Measurements from ENCODE around the gene PCYT1A. TPM values are rescaled to one million over a fixed set of nuclear protein-coding genes. Genes with fewer than 3 reads are reported as not detected.
A peak's percentile ranks its signal among the peaks of the same experiment; 100 is the strongest.
"Not testable (repeated sequence)": the region's sequence is repeated elsewhere in the genome, so short reads cannot be mapped to it uniquely, and the experiment has no call there.

PCYT1A gene
- total and polyA plus RNA-seq, 4 donors = 30.4 to 41.7 (median 38.8) TPM

GRCh38 chr3:196321162-196321561 lies 33.6 kb upstream of the PCYT1A start:
- Histone ChIP-seq H3K9me3 (ENCODE audit: control insufficient read depth, insufficient read depth, low read length) (no peaks in the 10 kb centered on the region), H3K36me3 (ENCODE audit: control insufficient read depth, insufficient read depth, low read length) (no peaks in the 10 kb centered on the region), H3K27ac (ENCODE audit: low read depth, low read length) (no peak overlapping the region), H3K27me3 (ENCODE audit: control insufficient read depth, insufficient read depth, low read length) (no peaks in the 10 kb centered on the region), H3K4me3 (ENCODE audit: low read depth, low read length) (no peak overlapping the region), H3K4me1 (ENCODE audit: control insufficient read depth, insufficient read depth, low read length) (peaks cover 10% of the 10 kb centered on the region)
- no peak for DNase-seq (ENCODE audit: low read depth in 4 of 6, low spot score in 6 of 6)
- WGBS (ENCODE audit: insufficient coverage) = 80% methylated on average over 10 of the region's 11 CpGs

GRCh38 chr3:196320137-196320536 lies 32.6 kb upstream of the PCYT1A start:
- no peaks in the 10 kb centered on the region for H3K27me3 ChIP-seq (ENCODE audit: control insufficient read depth, insufficient read depth, low read length)

GRCh38 chr3:196317687-196318467 lies 30.4 kb upstream of the PCYT1A start, which contains the start of gene DYNLT2B:
TSS of gene DYNLT2B (minus strand) at chr3:196318240. CDS start at chr3:196318152, 88 bp downstream.
- Histone ChIP-seq H3K27me3 (ENCODE audit: control insufficient read depth, insufficient read depth, low read length) (no peaks in the 10 kb centered on the region), H3K27ac (ENCODE audit: low read depth, low read length) (peak within 1 kb of the TSS; percentile 92), H3K4me1 (ENCODE audit: control insufficient read depth, insufficient read depth, low read length) (peaks cover 10% of the 10 kb centered on the region), H3K9me3 (ENCODE audit: control insufficient read depth, insufficient read depth, low read length) (no peaks in the 10 kb centered on the region), H3K4me3 (ENCODE audit: low read depth, low read length) (peak within 1 kb of the TSS; percentile 72), H3K36me3 (ENCODE audit: control insufficient read depth, insufficient read depth, low read length) (peaks cover 11% of the 10 kb centered on the region)
- DNase-seq (ENCODE audit: low read depth in 4 of 6, low spot score in 6 of 6) = peak; percentile 64 to 97 (median 87)
- WGBS (ENCODE audit: insufficient coverage) = under 1% methylated on average over 92 of the region's 92 CpGs

More at GRCh38 chr3:196320137-196320536, 32.6 kb upstream of the PCYT1A start:
- H3K4me3 ChIP-seq (ENCODE audit: low read depth, low read length) = no peak overlapping the region
- WGBS (ENCODE audit: insufficient coverage) = 48% methylated on average over 3 of the region's 3 CpGs
- H3K9me3 ChIP-seq (ENCODE audit: control insufficient read depth, insufficient read depth, low read length) = no peaks in the 10 kb centered on the region
- DNase-seq (ENCODE audit: low read depth in 4 of 6, low spot score in 6 of 6) = no peak
- H3K27ac ChIP-seq (ENCODE audit: low read depth, low read length) = no peak overlapping the region
- H3K4me1 ChIP-seq (ENCODE audit: control insufficient read depth, insufficient read depth, low read length) = peaks cover 10% of the 10 kb centered on the region
- H3K36me3 ChIP-seq (ENCODE audit: control insufficient read depth, insufficient read depth, low read length) = no peaks in the 10 kb centered on the region

GRCh38 chr3:196316799-196317686 lies 29.5 kb upstream of the PCYT1A start:
- H3K4me1 ChIP-seq (ENCODE audit: control insufficient read depth, insufficient read depth, low read length) = peaks cover 10% of the 10 kb centered on the region
- peak in 2 of 6 donors; percentile 53 to 94 for DNase-seq (ENCODE audit: low read depth in 4 of 6, low spot score in 6 of 6)
- not testable (repeated sequence) for H3K27me3 ChIP-seq (ENCODE audit: control insufficient read depth, insufficient read depth, low read length); H3K9me3 ChIP-seq (ENCODE audit: control insufficient read depth, insufficient read depth, low read length)
- peak overlapping the region; percentile 72 for H3K4me3 ChIP-seq (ENCODE audit: low read depth, low read length)
- 5% methylated on average over 12 of the region's 17 CpGs for WGBS (ENCODE audit: insufficient coverage)
- H3K27ac ChIP-seq (ENCODE audit: low read depth, low read length) = peak overlapping the region; percentile 92
- peaks cover 18% of the 10 kb centered on the region for H3K36me3 ChIP-seq (ENCODE audit: control insufficient read depth, insufficient read depth, low read length)

GRCh38 chr3:196315821-196316220 lies 28.3 kb upstream of the PCYT1A start:
- no peak for DNase-seq (ENCODE audit: low read depth in 4 of 6, low spot score in 6 of 6)
- Histone ChIP-seq H3K4me3 (ENCODE audit: low read depth, low read length) (no peak overlapping the region), H3K27ac (ENCODE audit: low read depth, low read length) (no peak overlapping the region), H3K4me1 (ENCODE audit: control insufficient read depth, insufficient read depth, low read length) (peaks cover 10% of the 10 kb centered on the region), H3K36me3 (ENCODE audit: control insufficient read depth, insufficient read depth, low read length) (peaks cover 22% of the 10 kb centered on the region), H3K27me3 (ENCODE audit: control insufficient read depth, insufficient read depth, low read length) (no peaks in the 10 kb centered on the region), H3K9me3 (ENCODE audit: control insufficient read depth, insufficient read depth, low read length) (no peaks in the 10 kb centered on the region)
- no CpG with 5 or more reads among the region's 1 CpG for WGBS (ENCODE audit: insufficient coverage)

GRCh38 chr3:196314597-196314996 lies 27.1 kb upstream of the PCYT1A start:
- WGBS (ENCODE audit: insufficient coverage) = 93% methylated on average over 3 of the region's 3 CpGs

GRCh38 chr3:196314086-196314485 lies 26.6 kb upstream of the PCYT1A start:
- not testable (repeated sequence) for H3K27ac ChIP-seq (ENCODE audit: low read depth, low read length); H3K27me3 ChIP-seq (ENCODE audit: control insufficient read depth, insufficient read depth, low read length); H3K4me3 ChIP-seq (ENCODE audit: low read depth, low read length); H3K4me1 ChIP-seq (ENCODE audit: control insufficient read depth, insufficient read depth, low read length); H3K9me3 ChIP-seq (ENCODE audit: control insufficient read depth, insufficient read depth, low read length); DNase-seq (ENCODE audit: low read depth in 4 of 6, low spot score in 6 of 6)
- peaks cover 22% of the 10 kb centered on the region for H3K36me3 ChIP-seq (ENCODE audit: control insufficient read depth, insufficient read depth, low read length)
- 87% methylated on average over 4 of the region's 7 CpGs for WGBS (ENCODE audit: insufficient coverage)

More at GRCh38 chr3:196314597-196314996, 27.1 kb upstream of the PCYT1A start:
- peaks cover 10% of the 10 kb centered on the region for H3K4me1 ChIP-seq (ENCODE audit: control insufficient read depth, insufficient read depth, low read length)
- no peaks in the 10 kb centered on the region for H3K9me3 ChIP-seq (ENCODE audit: control insufficient read depth, insufficient read depth, low read length)
- no peaks in the 10 kb centered on the region for H3K27me3 ChIP-seq (ENCODE audit: control insufficient read depth, insufficient read depth, low read length)
- H3K27ac ChIP-seq (ENCODE audit: low read depth, low read length) = no peak overlapping the region
- H3K4me3 ChIP-seq (ENCODE audit: low read depth, low read length) = no peak overlapping the region
- peaks cover 22% of the 10 kb centered on the region for H3K36me3 ChIP-seq (ENCODE audit: control insufficient read depth, insufficient read depth, low read length)
- no peak for DNase-seq (ENCODE audit: low read depth in 4 of 6, low spot score in 6 of 6)

- not testable (repeated sequence) for H3K9me3 ChIP-seq (ENCODE audit: control insufficient read depth, insufficient read depth, low read length); H3K4me1 ChIP-seq (ENCODE audit: control insufficient read depth, insufficient read depth, low read length); H3K4me3 ChIP-seq (ENCODE audit: low read depth, low read length); H3K27me3 ChIP-seq (ENCODE audit: control insufficient read depth, insufficient read depth, low read length); DNase-seq (ENCODE audit: low read depth in 4 of 6, low spot score in 6 of 6); H3K27ac ChIP-seq (ENCODE audit: low read depth, low read length)
- peaks cover 51% of the 10 kb centered on the region for H3K36me3 ChIP-seq (ENCODE audit: control insufficient read depth, insufficient read depth, low read length)
- 68% methylated on average over 4 of the region's 8 CpGs for WGBS (ENCODE audit: insufficient coverage)
Observed at GRCh38 chr3:196302960-196303359, 15.4 kb upstream of the PCYT1A start.

GRCh38 chr3:196302551-196302950 lies 15.0 kb upstream of the PCYT1A start:
- not testable (repeated sequence) for H3K27ac ChIP-seq (ENCODE audit: low read depth, low read length); DNase-seq (ENCODE audit: low read depth in 4 of 6, low spot score in 6 of 6); H3K4me3 ChIP-seq (ENCODE audit: low read depth, low read length); H3K9me3 ChIP-seq (ENCODE audit: control insufficient read depth, insufficient read depth, low read length); H3K27me3 ChIP-seq (ENCODE audit: control insufficient read depth, insufficient read depth, low read length); H3K4me1 ChIP-seq (ENCODE audit: control insufficient read depth, insufficient read depth, low read length)
- H3K36me3 ChIP-seq (ENCODE audit: control insufficient read depth, insufficient read depth, low read length) = peaks cover 51% of the 10 kb centered on the region
- WGBS (ENCODE audit: insufficient coverage) = 93% methylated on average over 2 of the region's 10 CpGs
